ENCODE measurements around the gene CSRP3. TPM values are rescaled to one million over a fixed set of nuclear protein-coding genes. Genes with fewer than 3 reads are reported as not detected.

CSRP3 gene
- not detected for total RNA-seq

DNA sequence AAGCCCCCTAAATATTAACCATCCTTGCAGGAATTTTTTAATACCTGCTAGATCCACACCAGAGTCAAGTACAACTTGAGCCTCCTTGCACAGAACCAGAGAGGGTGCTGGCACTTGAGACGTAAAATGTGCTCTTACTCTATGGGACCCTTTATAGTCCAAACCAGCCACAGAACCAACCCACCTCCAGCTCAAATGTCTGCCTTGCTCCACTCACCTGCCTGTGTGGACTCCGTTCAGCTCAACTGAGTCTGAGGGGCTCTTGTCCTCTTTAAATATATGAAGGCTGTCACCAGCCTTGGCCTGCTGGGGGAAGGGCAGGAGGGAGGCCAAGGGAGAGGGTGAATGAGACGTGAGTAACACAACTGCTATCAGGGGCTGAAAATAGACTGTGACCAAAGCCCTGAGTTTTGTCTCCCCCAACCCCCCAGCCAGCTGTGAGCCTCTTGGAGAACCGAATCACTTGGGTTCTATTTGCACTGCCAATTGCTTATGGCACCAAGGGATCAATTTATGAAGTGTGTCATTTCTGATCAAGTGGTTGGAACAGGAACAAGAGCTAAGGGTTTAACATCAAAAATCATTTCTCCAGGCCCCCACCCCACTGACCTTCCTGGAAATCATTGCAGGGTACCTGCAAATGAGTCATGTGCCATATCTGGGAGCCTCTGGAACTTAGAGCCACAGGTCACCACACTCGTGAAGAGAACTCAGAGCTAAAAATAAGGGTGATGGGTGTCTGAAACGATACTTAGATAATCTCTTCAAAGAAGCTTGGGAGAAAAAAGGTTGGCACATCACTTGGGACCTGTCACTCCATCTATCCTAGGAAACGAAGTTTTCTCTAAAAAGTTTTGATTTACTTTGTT lies at the start of gene CSRP3:
CSRP3 (minus strand) TSS at position 247 of the 869 bp plus-strand sequence. CDS start 9,535 bp downstream, outside the sequence.
- TF ChIP-seq POLR2A (IDR thresholded peaks at IDR 0.05): no peak
- no peak for TF ChIP-seq CTCF (IDR thresholded peaks at IDR 0.05)
- no peak for TF ChIP-seq POLR2AphosphoS5 (IDR thresholded peaks at IDR 0.05; ENCODE audit: insufficient read depth in 1 of 2, low read depth in 1 of 2)
- H3K27ac ChIP-seq: no peak within 1 kb of the TSS
- H3K9me3 ChIP-seq: no peaks in the 10 kb centered on the region
- H3K36me3 ChIP-seq: no peaks in the 10 kb centered on the region
- no peaks in the 10 kb centered on the region for H3K27me3 ChIP-seq
- no peak for DNase-seq (ENCODE audit: extremely low spot score in 2 of 2)
- no peak within 1 kb of the TSS for H3K4me3 ChIP-seq
- H3K4me1 ChIP-seq: no peaks in the 10 kb centered on the region
- intact Hi-C loops (cut with DNase I): no loop called here

DNA sequence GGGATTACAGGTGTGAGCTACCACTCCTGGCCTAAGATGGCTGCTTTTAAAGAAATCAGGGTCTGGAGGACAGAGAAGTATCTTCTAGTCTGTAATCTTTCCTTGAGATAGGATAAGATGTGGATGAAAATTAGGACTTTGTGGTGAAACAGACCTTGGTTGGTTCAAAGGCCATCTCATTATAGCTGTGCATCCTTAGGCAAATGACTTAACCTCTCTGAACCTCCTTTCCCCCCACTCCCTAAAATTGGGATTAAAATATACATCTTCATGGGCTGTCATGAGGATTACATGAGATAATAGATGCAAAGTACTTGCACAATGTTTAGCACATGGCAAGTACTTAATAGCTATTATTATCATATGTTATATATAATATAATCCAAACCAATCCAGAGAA lies 49.8 kb upstream of the CSRP3 start:
- Histone ChIP-seq H3K36me3 (no peaks in the 10 kb centered on the region), H3K4me1 (no peaks in the 10 kb centered on the region), H3K27me3 (no peaks in the 10 kb centered on the region), H3K9me3 (no peaks in the 10 kb centered on the region), H3K27ac (no peak overlapping the region), H3K4me3 (no peak overlapping the region)
- intact Hi-C loops (cut with DNase I): no loop called here
- no peak for TF ChIP-seq POLR2AphosphoS5 (IDR thresholded peaks at IDR 0.05; ENCODE audit: insufficient read depth in 1 of 2, low read depth in 1 of 2)
- no peak for TF ChIP-seq POLR2A (IDR thresholded peaks at IDR 0.05)
- TF ChIP-seq CTCF (IDR thresholded peaks at IDR 0.05): no peak
- DNase-seq (ENCODE audit: extremely low spot score in 2 of 2): no peak

GRCh38 chr11:19246816-19247215 lies 45.0 kb upstream of the CSRP3 start:
- H3K36me3 ChIP-seq: no peaks in the 10 kb centered on the region
- TF ChIP-seq CTCF (IDR thresholded peaks at IDR 0.05) (no peak), POLR2A (IDR thresholded peaks at IDR 0.05) (no peak), POLR2AphosphoS5 (IDR thresholded peaks at IDR 0.05; ENCODE audit: insufficient read depth in 1 of 2, low read depth in 1 of 2) (no peak)
- H3K9me3 ChIP-seq: no peaks in the 10 kb centered on the region
- intact Hi-C loops (cut with DNase I): no loop called here
- H3K27ac ChIP-seq: no peak overlapping the region
- peaks cover 17% of the 10 kb centered on the region for H3K4me1 ChIP-seq
- no peak overlapping the region for H3K4me3 ChIP-seq
- peaks cover 13% of the 10 kb centered on the region for H3K27me3 ChIP-seq
- no peak for DNase-seq (ENCODE audit: extremely low spot score in 2 of 2)

DNA sequence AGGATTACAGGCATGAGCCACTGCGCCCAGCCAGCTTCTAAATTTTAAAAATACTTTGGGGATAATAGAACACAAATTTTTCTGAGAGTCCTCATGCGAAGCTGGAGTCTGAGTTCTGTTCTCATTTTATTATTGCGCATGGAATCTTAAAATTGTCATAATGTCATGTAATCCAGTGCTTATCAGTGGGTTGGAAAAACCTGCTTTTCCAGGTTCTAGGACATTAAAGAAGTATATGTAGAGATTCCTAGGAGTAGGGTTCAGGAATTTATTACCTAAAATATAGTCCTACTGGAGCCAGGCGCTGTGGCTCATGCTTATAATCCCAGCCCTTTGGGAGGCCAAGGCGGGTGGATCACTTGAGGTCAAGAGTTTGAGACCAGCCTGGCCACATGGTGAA lies 43.6 kb upstream of the CSRP3 start:
- no peak overlapping the region for H3K27ac ChIP-seq
- H3K4me3 ChIP-seq: no peak overlapping the region
- TF ChIP-seq POLR2AphosphoS5 (IDR thresholded peaks at IDR 0.05; ENCODE audit: insufficient read depth in 1 of 2, low read depth in 1 of 2): no peak
- no peak for TF ChIP-seq CTCF (IDR thresholded peaks at IDR 0.05)
- TF ChIP-seq POLR2A (IDR thresholded peaks at IDR 0.05): no peak
- intact Hi-C loops (cut with DNase I): no loop called here
- no peaks in the 10 kb centered on the region for H3K9me3 ChIP-seq
- no peak for DNase-seq (ENCODE audit: extremely low spot score in 2 of 2)
- H3K4me1 ChIP-seq: peaks cover 28% of the 10 kb centered on the region
- peaks cover 13% of the 10 kb centered on the region for H3K27me3 ChIP-seq
- no peaks in the 10 kb centered on the region for H3K36me3 ChIP-seq

DNA sequence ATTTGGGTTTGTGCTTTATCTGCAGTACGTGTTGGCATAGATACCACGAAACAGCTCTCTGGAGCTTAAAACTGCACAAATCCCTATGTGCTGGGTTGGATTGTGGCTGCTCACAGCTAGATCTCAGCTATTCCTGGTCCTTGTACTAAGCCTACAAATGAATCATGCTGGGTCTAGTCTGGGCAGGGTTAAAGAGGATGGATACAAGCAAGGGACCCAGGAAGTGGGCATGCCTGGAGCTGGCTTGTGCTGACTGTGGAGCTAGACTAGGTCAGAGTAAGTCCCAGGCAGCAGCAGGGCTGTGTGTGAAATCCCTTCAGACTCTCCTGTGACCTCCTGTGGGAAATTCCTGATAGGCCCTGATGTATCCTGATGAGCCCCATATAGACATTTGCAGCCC lies 42.8 kb upstream of the CSRP3 start:
- Histone ChIP-seq H3K36me3 (no peaks in the 10 kb centered on the region), H3K4me1 (peaks cover 33% of the 10 kb centered on the region), H3K9me3 (no peaks in the 10 kb centered on the region), H3K27me3 (peaks cover 13% of the 10 kb centered on the region), H3K27ac (no peak overlapping the region), H3K4me3 (no peak overlapping the region)
- intact Hi-C loops (cut with DNase I): no loop called here
- TF ChIP-seq POLR2A (IDR thresholded peaks at IDR 0.05) (no peak), POLR2AphosphoS5 (IDR thresholded peaks at IDR 0.05; ENCODE audit: insufficient read depth in 1 of 2, low read depth in 1 of 2) (no peak), CTCF (IDR thresholded peaks at IDR 0.05) (no peak)
- no peak for DNase-seq (ENCODE audit: extremely low spot score in 2 of 2)
